Left colon (tissue), 2 donors: ENCODE results near the gene PHLDB3. TPM values are rescaled to one million over a fixed set of nuclear protein-coding genes. Genes with fewer than 3 reads are reported as not detected.
"Not testable (repeated sequence)": the region's sequence is repeated elsewhere in the genome, so short reads cannot be mapped to it uniquely, and the experiment has no call there.

Source experiments
- ATAC-seq: fragments of 200-7000 bp; cut with Tn5 transposase; one replicate; pipeline ENCODE4 v1.9.1; 2020; ENCODE audit warnings: mild to moderate bottlenecking, moderate library complexity
- DNase-seq, 2 donors: peaks; one replicate each; pipeline ENCODE4 v3.0.0-alpha.2; 2020
- intact Hi-C, 2 donors: fragments of 100-400 bp; cut with DNase I in 1 of 2; cut with micrococcal nuclease in 1 of 2; formaldehyde crosslinking; loops; one replicate each; pipeline versions ENCODE4 v1.11.2 to v1.14.0; 2022; cut with DNase I, micrococcal nuclease
- total RNA-seq, 2 donors: library from RNA; stranded (reverse); fragmentation: NEBNext Ultra II Directional; extraction: Animal tissue kit (Norgen Biotek cat#: 25700); gene quantifications; one replicate each; pipeline ENCODE4 v1.2.1, GENCODE V29; 2021
- donor health status: DM: no; HTN: no; CAD: no.
- donor health status: DM: yes; HTN: yes; CAD: no.

Gene PHLDB3
- total RNA-seq, 2 donors from 2014 or later: 9.7 to 11.6 TPM

GRCh38 chr19:43532962-43533545 lies 28.5 kb upstream of the PHLDB3 start, which contains the start of gene ZNF575:
Gene ZNF575 (plus strand): TSS chr19:43533188. CDS start chr19:43534423, 1,235 bp downstream.
- peak; percentile 90 to 92 for DNase-seq
- ATAC-seq: peak; percentile 75
- intact Hi-C loops: no loop called here

- peak; percentile 83 for DNase-seq
- ATAC-seq: peak; percentile 55
- intact Hi-C loops: no loop called here
Measured at GRCh38 chr19:43532571-43532961, 28.0 kb upstream of the PHLDB3 start.

- intact Hi-C loops: no loop called here
- DNase-seq (peak; percentile 51 to 53), ATAC-seq (no peak)
Measured at GRCh38 chr19:43527860-43528622, 23.5 kb upstream of the PHLDB3 start.

- DNase-seq: peak; percentile 87 to 93
- peak; percentile 70 for ATAC-seq
- intact Hi-C loops: no loop called here
Measured at GRCh38 chr19:43526884-43527859, 22.6 kb upstream of the PHLDB3 start, which contains the start of gene ETHE1. Gene ETHE1 (minus strand): TSS chr19:43527201. CDS start chr19:43527177, 24 bp downstream.

GRCh38 chr19:43525836-43526771 lies 21.6 kb upstream of the PHLDB3 start:
- intact Hi-C loops: no loop called here
- DNase-seq (peak; percentile 79 to 84), ATAC-seq (peak; percentile 72)

- DNase-seq: peak; percentile 78 to 90
- peak; percentile 63 for ATAC-seq
- intact Hi-C loops: loop anchor here in 1 of 2 donors (5.0 kb wide), 1 partner anchor 78 kb away; no protein-coding TSS in a partner anchor
Measured at GRCh38 chr19:43524922-43525835, 20.6 kb upstream of the PHLDB3 start.

GRCh38 chr19:43523696-43524095 lies 19.1 kb upstream of the PHLDB3 start:
- not testable (repeated sequence) for DNase-seq
- intact Hi-C loops: loop anchor here in 1 of 2 donors (5.0 kb wide), 1 partner anchor 76 kb away; no protein-coding TSS in a partner anchor

GRCh38 chr19:43522929-43523328 lies 18.4 kb upstream of the PHLDB3 start:
- DNase-seq: no peak
- intact Hi-C loops: loop anchor here in 1 of 2 donors (5.0 kb wide), 1 partner anchor 76 kb away; no protein-coding TSS in a partner anchor
- ATAC-seq: no peak

More at GRCh38 chr19:43523696-43524095, 19.1 kb upstream of the PHLDB3 start:
- ATAC-seq: not testable (repeated sequence)

GRCh38 chr19:43519436-43520088 lies 15.0 kb upstream of the PHLDB3 start:
- ATAC-seq: peak; percentile 66
- intact Hi-C loops: loop anchor here (2.0 to 5.0 kb wide), 2 partner anchors 72 to 73 kb away; no protein-coding TSS in a partner anchor

GRCh38 chr19:43518051-43518450 lies 13.5 kb upstream of the PHLDB3 start:
- DNase-seq (no peak), ATAC-seq (no peak)
- intact Hi-C loops: loop anchor here in 1 of 2 donors (2.0 kb wide), 1 partner anchor 71 kb away; no protein-coding TSS in a partner anchor

More at GRCh38 chr19:43519436-43520088, 15.0 kb upstream of the PHLDB3 start:
- DNase-seq: peak; percentile 60 to 85

- DNase-seq, intact Hi-C loops, ATAC-seq: not testable (repeated sequence)
Measured at GRCh38 chr19:43512399-43512798, 7.9 kb upstream of the PHLDB3 start.

- DNase-seq: no peak
- intact Hi-C loops: no loop called here
- peak; percentile 69 for ATAC-seq
Measured at GRCh38 chr19:43511324-43511723, 6.8 kb upstream of the PHLDB3 start.

GRCh38 chr19:43510713-43511112 lies 6.2 kb upstream of the PHLDB3 start:
- intact Hi-C loops: no loop called here
- no peak for ATAC-seq

GRCh38 chr19:43507880-43508279 lies 3.3 kb upstream of the PHLDB3 start:
- intact Hi-C loops: no loop called here
- DNase-seq (no peak), ATAC-seq (no peak)

More at GRCh38 chr19:43510713-43511112, 6.2 kb upstream of the PHLDB3 start:
- no peak for DNase-seq

GRCh38 chr19:43506629-43507028 lies 2.1 kb upstream of the PHLDB3 start:
- intact Hi-C loops: no loop called here
- DNase-seq (no peak), ATAC-seq (no peak)

GRCh38 chr19:43505941-43506340 lies 1.4 kb upstream of the PHLDB3 start:
- no peak for DNase-seq
- no peak for ATAC-seq
- intact Hi-C loops: no loop called here
